Gastrocnemius medialis (tissue), 4 donors: ENCODE data around the gene ISOC1.

Source experiments
- POLR2A ChIP-seq, 2 donors: fragments of 450-650 bp; IDR thresholded peaks; one replicate each; pipeline ENCODE4 v1.6.1; 2017; ENCODE audit warnings: antibody characterized with exemption in 2 of 2, mild to moderate bottlenecking in 2 of 2, moderate library complexity in 2 of 2
- TF ChIP-seq, protein P1 (sequence below), 5 experiments: fragments of 450-650 bp in 3 of 5; fragments of 200-600 bp in 2 of 5; sonication (generic) in 2 of 5; IDR thresholded peaks in 4 of 5; conservative IDR thresholded peaks in 1 of 5; 1 replicate in 4 of 5; 2 replicates in 1 of 5; pipeline ENCODE4 v1.5.1; 2016 to 2019; ENCODE audit warnings: antibody characterized with exemption in 5 of 5, mild to moderate bottlenecking in 3 of 5, moderate library complexity in 3 of 5

DNA sequence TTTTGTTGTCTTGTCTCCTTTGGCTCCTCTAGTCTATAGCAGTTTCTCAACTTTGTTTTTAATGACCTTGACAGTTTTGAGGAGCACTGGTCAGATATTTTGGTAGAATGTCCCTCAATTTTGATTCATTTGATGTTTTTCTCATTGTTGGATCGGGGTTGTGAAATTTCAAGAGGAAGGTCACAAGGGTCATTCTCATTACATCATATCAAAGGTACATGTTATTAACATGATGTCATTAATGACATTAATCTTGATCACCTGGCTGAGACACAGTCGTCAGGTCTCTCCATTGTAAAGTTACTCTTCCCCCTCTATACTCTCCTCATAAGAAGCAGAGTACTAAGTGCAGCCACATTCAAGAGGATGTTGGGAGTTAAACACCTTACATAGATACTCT lies 7.2 kb downstream of the ISOC1 start:
- TF ChIP-seq, protein P1, sequence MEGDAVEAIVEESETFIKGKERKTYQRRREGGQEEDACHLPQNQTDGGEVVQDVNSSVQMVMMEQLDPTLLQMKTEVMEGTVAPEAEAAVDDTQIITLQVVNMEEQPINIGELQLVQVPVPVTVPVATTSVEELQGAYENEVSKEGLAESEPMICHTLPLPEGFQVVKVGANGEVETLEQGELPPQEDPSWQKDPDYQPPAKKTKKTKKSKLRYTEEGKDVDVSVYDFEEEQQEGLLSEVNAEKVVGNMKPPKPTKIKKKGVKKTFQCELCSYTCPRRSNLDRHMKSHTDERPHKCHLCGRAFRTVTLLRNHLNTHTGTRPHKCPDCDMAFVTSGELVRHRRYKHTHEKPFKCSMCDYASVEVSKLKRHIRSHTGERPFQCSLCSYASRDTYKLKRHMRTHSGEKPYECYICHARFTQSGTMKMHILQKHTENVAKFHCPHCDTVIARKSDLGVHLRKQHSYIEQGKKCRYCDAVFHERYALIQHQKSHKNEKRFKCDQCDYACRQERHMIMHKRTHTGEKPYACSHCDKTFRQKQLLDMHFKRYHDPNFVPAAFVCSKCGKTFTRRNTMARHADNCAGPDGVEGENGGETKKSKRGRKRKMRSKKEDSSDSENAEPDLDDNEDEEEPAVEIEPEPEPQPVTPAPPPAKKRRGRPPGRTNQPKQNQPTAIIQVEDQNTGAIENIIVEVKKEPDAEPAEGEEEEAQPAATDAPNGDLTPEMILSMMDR (IDR thresholded peaks at IDR 0.05 in 4 of 5, conservative IDR thresholded peaks at IDR 0.05 in 1 of 5), result no peak
- no peak for TF ChIP-seq POLR2A (IDR thresholded peaks at IDR 0.05)
